IgD-negative memory B cell (primary cell): ENCODE measurements around the gene ZNF844. TPM values are rescaled to one million over a fixed set of nuclear protein-coding genes. Genes with fewer than 3 reads are reported as not detected.

Source experiments
- H3K27ac Mint-ChIP-seq, 3 donors: one replicate each; pipeline ENCODE4 v1.8.0; 2020 to 2022; ENCODE audit warnings: mild to moderate bottlenecking in 3 of 3, mixed read lengths in 3 of 3, moderate library complexity in 1 of 3
- H3K27me3 Mint-ChIP-seq: one replicate; pipeline ENCODE4 v1.8.0; 2021; ENCODE audit warnings: mixed read lengths
- H3K36me3 Mint-ChIP-seq: one replicate; pipeline ENCODE4 v1.8.0; 2020; ENCODE audit warnings: mild to moderate bottlenecking, mixed read lengths
- H3K4me1 Mint-ChIP-seq, 3 donors: one replicate each; pipeline ENCODE4 v1.8.0; 2020 to 2022; ENCODE audit warnings: mixed read lengths in 3 of 3, mild to moderate bottlenecking in 1 of 3
- H3K4me3 Mint-ChIP-seq, 4 donors: one replicate each; pipeline ENCODE4 v1.8.0; 2020 to 2022; ENCODE audit warnings: mild to moderate bottlenecking in 4 of 4, mixed read lengths in 4 of 4, moderate library complexity in 3 of 4
- H3K9me3 Mint-ChIP-seq, 3 donors: one replicate each; pipeline ENCODE4 v1.8.0; 2020 to 2021; ENCODE audit warnings: mixed read lengths in 3 of 3, mild to moderate bottlenecking in 1 of 3
- polyA plus RNA-seq: library from polyadenylated mRNA; unstranded; fragments of 300-500 nt; fragmentation: Illumina TruSeq; gene quantifications from one replicate; pipeline ENCODE4 v1.2.3, GENCODE V29; 2021

The ZNF844 gene
- polyA plus RNA-seq, 1 donor from 2014 or later = 8.8 TPM

- Mint-ChIP-seq H3K4me3 (no peak overlapping the region), H3K36me3 (peaks cover 4% of the 10 kb centered on the region), H3K9me3 (peaks cover 2 to 31% (median 8%) of the 10 kb centered on the region in 3 donors)
Measured at GRCh38 chr19:12112701-12113100, 48.2 kb downstream of the ZNF844 start.

GRCh38 chr19:12113121-12113520, 48.6 kb downstream of the ZNF844 start:
- no peaks in the 10 kb centered on the region for H3K4me1 Mint-ChIP-seq
- H3K4me3 Mint-ChIP-seq = no peak overlapping the region
- H3K27me3 Mint-ChIP-seq = no peaks in the 10 kb centered on the region
- no peak overlapping the region for H3K27ac Mint-ChIP-seq
- H3K9me3 Mint-ChIP-seq = peaks cover 2 to 31% (median 8%) of the 10 kb centered on the region in 3 donors
- peaks cover 4% of the 10 kb centered on the region for H3K36me3 Mint-ChIP-seq

More at GRCh38 chr19:12112701-12113100, 48.2 kb downstream of the ZNF844 start:
- H3K27me3 Mint-ChIP-seq = no peaks in the 10 kb centered on the region
- no peaks in the 10 kb centered on the region for H3K4me1 Mint-ChIP-seq
- H3K27ac Mint-ChIP-seq = no peak overlapping the region

DNA sequence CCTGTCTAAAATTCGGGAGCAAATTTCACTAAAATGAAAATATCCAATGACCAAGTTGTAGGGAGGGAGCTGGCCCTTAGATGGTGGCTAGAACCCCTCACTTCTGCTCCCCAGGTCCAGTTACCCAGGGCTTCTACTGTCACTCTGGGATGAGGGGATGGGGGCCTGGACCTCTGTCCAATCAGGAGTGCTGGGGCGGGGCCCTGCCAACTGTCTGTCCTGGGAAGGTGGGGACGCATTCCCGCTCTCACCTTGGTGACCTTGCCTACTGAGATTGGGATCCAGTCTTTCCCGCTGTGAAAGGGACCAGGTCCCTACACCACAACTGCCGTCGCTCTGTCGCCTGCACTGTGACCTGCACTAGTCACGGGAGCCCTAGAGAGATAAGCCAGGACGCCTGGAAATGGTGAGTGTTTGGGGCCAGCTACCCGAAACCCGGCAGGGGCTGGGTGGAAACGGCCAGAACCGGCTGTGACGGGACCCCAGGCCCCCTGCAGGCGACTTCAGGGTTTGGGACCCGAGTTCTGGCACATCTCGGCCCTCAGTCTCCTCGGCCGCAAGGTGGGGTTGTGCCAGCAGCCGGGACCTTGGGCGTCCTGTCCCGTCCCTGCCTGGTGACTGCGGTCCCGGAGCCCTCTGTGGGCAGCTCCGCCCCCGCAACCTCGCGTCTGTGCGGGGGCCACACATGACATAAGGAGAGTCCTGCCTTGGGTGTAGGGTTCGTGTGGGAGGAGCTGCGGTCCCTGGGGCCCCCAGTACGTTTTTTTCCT, 52.9 kb downstream of the ZNF844 start:
- no peaks in the 10 kb centered on the region for H3K27me3 Mint-ChIP-seq
- H3K36me3 Mint-ChIP-seq = no peaks in the 10 kb centered on the region
- H3K4me1 Mint-ChIP-seq = no peaks in the 10 kb centered on the region
- H3K9me3 Mint-ChIP-seq = peaks cover 5 to 21% (median 6%) of the 10 kb centered on the region in 3 donors
- no peak overlapping the region for H3K4me3 Mint-ChIP-seq
- no peak overlapping the region for H3K27ac Mint-ChIP-seq

GRCh38 chr19:12126707-12127106, 62.2 kb downstream of the ZNF844 start:
- no peaks in the 10 kb centered on the region for H3K27me3 Mint-ChIP-seq
- no peak overlapping the region for H3K4me3 Mint-ChIP-seq

More at GRCh38 chr19:12126707-12127106, 62.2 kb downstream of the ZNF844 start:
- H3K4me1 Mint-ChIP-seq = no peaks in the 10 kb centered on the region
- H3K36me3 Mint-ChIP-seq = peaks cover 9% of the 10 kb centered on the region
- no peak overlapping the region for H3K27ac Mint-ChIP-seq
- H3K9me3 Mint-ChIP-seq = peaks cover 8 to 13% (median 10%) of the 10 kb centered on the region in 3 donors

Other genes with a start within 250 kb of the ZNF844 start
- gene ZNF439, start 216.0 kb upstream of the ZNF844 start, polyA plus RNA-seq = 8.7 TPM
- gene ZNF69, start 176.9 kb upstream of the ZNF844 start, polyA plus RNA-seq = 2.1 TPM
- gene ZNF700, start 139.6 kb upstream of the ZNF844 start, polyA plus RNA-seq = 3.9 TPM
- gene ZNF763, start 99.7 kb upstream of the ZNF844 start, polyA plus RNA-seq = 2.4 TPM
- 2.8 TPM for gene ZNF433, start 29.1 kb upstream of the ZNF844 start, polyA plus RNA-seq
- gene ZNF878, start 11.8 kb upstream of the ZNF844 start, polyA plus RNA-seq = not detected
- 1.9 TPM for gene ZNF20, start 75.6 kb downstream of the ZNF844 start, polyA plus RNA-seq
- 1.1 TPM for gene ZNF625, start 92.0 kb downstream of the ZNF844 start, polyA plus RNA-seq
- gene ZNF136, start 98.4 kb downstream of the ZNF844 start, polyA plus RNA-seq = 21.9 TPM
- gene ZNF44, start 230.2 kb downstream of the ZNF844 start, polyA plus RNA-seq = 18.9 TPM